Cardiac fibroblast (primary cell): ENCODE measurements around the gene PROM1.

Experiments used
- DNase-seq, 2 donors: peaks; one replicate each; pipeline versions ENCODE4 v3.0.0 to v3.0.0-alpha.2; 2010; ENCODE audit warnings: low read depth in 2 of 2
- H3K4me3 ChIP-seq, 2 donors: replicated peaks in 1 of 2; 1 replicate in 1 of 2; 2 replicates in 1 of 2; pipeline ENCODE4 v1.5.1; 2011; ENCODE audit warnings: low read depth in 2 of 2, low read length in 2 of 2, mild to moderate bottlenecking in 2 of 2, moderate library complexity in 1 of 2
- CTCF ChIP-seq: IDR thresholded peaks from one replicate; pipeline ENCODE4 v1.5.1; 2011; ENCODE audit warnings: low read depth, mild to moderate bottlenecking, low read length, inconsistent platforms

The PROM1 gene

GRCh38 chr4:15945516-15945915, 138.3 kb downstream of the PROM1 start:
- TF ChIP-seq CTCF, result no peak
- no peak for DNase-seq
- no peak overlapping the region for H3K4me3 ChIP-seq

- no peak overlapping the region for H3K4me3 ChIP-seq
- no peak for TF ChIP-seq CTCF
- no peak for DNase-seq
Observed at GRCh38 chr4:15944895-15945294, 138.9 kb downstream of the PROM1 start.

- no peak for DNase-seq
- no peak overlapping the region for H3K4me3 ChIP-seq
- no peak for TF ChIP-seq CTCF
Observed at GRCh38 chr4:15942283-15942682, 141.5 kb downstream of the PROM1 start.

- no peak within 1 kb of the TSS for H3K4me3 ChIP-seq
- no peak for TF ChIP-seq CTCF
- no peak for DNase-seq
Observed at GRCh38 chr4:15938640-15939039, 145.2 kb downstream of the PROM1 start, which contains the start of gene FGFBP1. Gene FGFBP1 (minus strand): TSS chr4:15938740. CDS start chr4:15936632, 2,108 bp downstream.

DNA sequence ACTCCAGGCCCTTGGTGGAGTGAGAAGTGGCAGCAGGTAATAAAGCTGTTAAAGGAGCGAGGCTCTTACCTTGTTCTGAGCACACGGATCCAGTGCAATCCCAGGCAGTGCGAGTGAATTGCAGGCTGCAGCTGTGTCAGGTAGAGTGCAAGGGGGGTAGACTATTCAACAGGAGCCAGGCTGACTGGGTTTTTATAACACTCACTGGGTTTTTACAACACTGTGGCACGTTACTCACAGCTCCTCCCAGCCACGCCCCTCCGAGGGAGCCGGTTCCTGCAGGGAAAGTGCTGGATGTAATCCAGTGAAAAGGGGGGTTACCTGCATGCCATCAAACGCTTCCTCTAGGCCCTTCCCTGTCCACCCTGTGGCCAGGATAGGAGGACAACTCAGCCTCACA, 145.6 kb downstream of the PROM1 start:
- no peak for TF ChIP-seq CTCF
- no peak overlapping the region for H3K4me3 ChIP-seq

GRCh38 chr4:15936495-15936894, 147.3 kb downstream of the PROM1 start:
- DNase-seq, result no peak
- H3K4me3 ChIP-seq, result no peak overlapping the region
- TF ChIP-seq CTCF, result no peak

More for the DNA sequence above, 145.6 kb downstream of the PROM1 start:
- no peak for DNase-seq
